ENCODE results near the gene CALML6. TPM values are rescaled to one million over a fixed set of nuclear protein-coding genes. Genes with fewer than 3 reads are reported as not detected.
A peak's percentile ranks its signal among the peaks of the same experiment; 100 is the strongest.

Gene CALML6
- polyA plus RNA-seq, 1 donor = 0.65 TPM

- DNase-seq = no peak
Measured at GRCh38 chr1:1892079-1892762, 22.8 kb upstream of the CALML6 start.

DNA sequence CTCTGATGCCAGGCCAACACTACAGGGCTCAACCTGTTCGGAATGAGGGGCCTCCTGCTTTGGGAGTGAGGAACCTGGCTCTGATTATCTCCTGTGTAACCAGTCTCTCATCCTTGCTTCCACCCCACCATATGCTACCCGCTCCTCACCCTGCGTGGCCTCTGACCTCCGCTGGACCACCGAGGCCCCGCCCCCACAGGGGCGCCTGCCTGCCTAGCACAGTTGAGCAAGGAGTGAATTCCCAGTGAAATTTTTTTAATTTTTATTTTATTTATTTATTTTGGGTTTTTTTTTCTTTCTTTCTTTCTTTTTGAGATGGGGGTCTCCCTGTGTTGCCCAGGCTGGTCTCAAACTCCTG is 22.3 kb upstream of the CALML6 start:
- DNase-seq = no peak

- DNase-seq = no peak
Measured at GRCh38 chr1:1893291-1893985, 21.6 kb upstream of the CALML6 start.

- no peak for DNase-seq
Measured at GRCh38 chr1:1893997-1894353, 21.1 kb upstream of the CALML6 start.

DNA sequence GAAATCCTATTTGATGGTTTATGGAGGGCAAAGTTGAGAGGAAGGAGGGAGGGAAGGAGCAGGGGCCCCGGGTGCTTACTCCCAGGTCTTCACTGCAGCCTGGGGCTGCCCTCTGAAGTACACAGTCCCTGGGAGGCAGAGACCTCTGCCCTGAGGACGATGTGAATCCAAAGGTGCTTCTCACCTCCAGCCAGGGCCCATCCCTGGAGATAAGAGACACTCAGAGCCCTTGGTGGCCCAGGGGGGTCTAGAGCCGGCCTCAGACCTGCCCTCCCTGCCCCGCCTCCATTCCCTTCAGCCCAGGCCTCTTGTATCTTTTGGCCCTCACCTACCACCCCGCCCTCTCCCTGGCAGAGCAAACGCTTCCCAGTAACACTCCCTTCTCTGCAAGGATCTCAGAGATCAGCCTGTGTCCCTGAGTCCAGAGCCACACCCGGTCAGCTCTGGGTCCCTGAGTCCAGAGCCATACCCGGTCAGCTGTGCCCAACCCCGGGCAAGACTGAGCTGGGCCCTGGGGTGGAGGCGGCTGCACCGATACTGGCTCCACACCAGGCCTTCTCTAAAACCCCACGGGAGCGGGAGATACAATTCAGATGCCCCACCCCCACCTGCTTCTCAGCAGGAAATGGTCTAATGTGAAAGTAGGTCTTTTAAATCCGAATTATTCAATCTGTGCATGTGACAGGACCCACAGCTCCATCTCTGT is 20.6 kb upstream of the CALML6 start:
- no peak for DNase-seq

DNA sequence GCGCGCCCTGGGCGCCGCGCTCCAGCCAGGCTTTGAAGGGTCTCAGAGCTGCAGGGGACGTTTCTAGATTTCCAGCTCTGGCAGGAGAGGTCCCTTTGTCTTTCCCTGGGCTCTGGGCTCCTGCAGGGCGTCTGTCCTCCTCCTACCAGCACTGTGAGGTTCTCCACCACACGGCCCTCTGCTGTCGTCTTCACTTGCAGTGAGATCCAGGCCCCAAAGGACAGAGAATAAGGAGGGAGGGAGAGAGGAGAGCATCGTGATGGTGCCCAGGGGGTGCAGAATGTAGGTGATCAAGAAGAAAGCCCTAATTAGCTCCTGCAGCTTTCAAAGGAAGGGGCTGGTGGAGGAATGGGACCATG is 20.0 kb upstream of the CALML6 start:
- DNase-seq = no peak

GRCh38 chr1:1895456-1896336 is 19.4 kb upstream of the CALML6 start:
- no peak for DNase-seq

GRCh38 chr1:1898246-1898933 is 16.7 kb upstream of the CALML6 start:
- no peak for DNase-seq

DNA sequence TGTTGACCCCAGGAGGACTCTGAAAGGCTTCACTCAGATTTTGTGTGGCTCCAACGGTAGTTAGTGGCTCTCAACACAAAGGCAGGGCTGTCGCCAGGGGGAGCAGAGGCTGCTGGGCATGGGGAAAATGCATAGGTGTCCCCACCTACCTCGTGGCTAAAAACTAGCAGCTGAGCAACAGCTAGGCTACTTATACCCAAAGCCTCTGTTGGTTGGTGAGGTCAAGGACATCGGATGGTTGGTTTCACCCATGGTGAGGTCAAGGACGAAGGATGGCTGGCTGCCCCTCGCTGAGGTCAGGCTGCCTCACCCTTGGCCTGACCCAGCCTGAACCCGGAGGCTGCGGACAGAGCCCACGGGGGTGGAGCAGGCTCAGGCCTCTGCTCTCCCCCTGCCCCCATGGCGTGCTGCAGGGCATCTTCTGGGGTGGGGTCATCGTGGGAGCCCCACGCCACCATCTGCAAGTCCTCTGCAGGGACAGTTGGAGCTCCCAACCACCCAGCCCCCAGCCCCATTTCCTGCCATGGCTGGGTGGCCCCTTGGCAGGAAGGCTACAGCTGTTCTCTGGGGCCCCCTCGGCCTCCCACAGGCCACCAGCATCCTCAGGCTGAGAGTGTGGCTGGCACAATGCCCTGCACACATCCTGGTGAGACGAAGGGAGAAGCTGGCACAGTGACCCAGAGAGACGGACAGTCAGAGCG is 15.6 kb upstream of the CALML6 start:
- DNase-seq = no peak

- DNase-seq = no peak
Measured at GRCh38 chr1:1899967-1900327, 15.1 kb upstream of the CALML6 start.

- no peak for DNase-seq
Measured at GRCh38 chr1:1900883-1901640, 14.0 kb upstream of the CALML6 start.

GRCh38 chr1:1901641-1902294 is 13.3 kb upstream of the CALML6 start:
- DNase-seq = no peak

GRCh38 chr1:1903224-1903623 is 11.8 kb upstream of the CALML6 start:
- no peak for DNase-seq

- peak; percentile 80 for DNase-seq
Measured at GRCh38 chr1:1906185-1907097, 8.6 kb upstream of the CALML6 start.

- DNase-seq = no peak
Measured at GRCh38 chr1:1907098-1907736, 7.8 kb upstream of the CALML6 start.

DNA sequence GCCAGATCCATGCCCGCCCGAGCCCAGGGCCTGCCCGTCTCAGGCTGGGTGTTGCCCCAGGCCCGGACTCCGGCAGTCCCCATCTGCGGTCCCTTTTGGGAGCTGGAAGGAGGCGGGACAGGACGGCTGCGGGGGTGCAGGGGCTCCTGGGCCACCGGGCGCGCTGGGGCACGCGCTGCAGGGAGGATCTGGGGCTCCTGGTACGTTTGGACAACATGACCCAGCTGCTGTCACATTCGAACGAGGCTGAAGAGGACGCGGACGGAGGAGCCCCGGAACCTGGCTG is 6.6 kb upstream of the CALML6 start:
- no peak for DNase-seq

DNA sequence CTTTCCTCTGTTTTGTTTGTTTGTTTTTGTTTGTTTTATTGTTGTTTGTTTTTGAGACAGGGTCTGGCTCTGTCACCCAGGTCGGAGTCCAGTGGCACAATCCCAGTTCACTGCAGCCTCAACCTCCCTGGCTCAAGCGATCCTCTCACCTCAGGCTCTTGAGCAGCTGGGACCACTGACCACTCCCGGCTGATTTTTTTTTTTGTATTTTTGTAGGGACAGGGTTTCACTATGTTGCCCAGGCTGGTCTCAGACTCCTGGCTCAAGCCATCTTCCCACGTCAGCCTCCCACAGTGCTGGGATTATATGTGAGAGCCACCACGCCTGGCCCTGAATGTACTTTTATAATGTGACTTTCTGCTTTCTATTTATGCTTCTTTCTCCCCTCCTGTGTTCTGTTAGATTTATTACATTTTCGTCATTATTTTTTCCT is 5.0 kb upstream of the CALML6 start:
- DNase-seq = no peak

DNA sequence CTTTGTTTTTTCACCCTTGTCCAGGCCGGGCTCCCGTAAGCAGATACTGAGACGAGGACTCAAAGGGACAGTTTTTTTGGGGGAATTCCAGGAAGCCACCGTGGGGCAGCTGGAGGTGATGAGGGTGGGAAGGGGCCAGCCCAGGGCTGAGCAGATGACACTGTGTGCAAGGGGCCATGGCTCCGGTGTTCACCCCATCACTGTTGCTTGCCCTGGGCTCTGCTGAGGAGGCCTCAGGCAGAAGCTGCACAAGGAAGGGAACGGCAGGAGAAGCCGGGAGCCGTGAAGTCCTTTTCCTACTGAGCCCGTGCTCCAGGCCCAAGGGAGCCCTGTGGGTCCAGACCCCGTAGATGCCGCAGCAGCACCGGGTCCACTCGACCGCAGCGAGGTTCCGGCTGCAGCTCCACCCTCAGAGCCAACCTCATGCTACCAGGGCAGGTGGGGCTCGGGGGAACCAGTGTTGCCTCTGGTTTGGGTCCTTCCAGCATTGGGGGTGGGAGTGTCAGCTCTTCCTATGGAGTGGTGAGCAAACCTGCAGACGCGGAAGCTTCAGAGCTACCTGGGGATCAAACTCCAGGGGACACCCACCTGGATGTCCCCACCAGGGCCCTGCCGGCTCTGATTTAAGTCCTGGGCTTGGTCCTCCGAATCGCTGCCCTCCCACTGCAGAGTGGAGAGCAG is 4.3 kb upstream of the CALML6 start:
- no peak for DNase-seq
